GM21526 (cell line): ENCODE measurements around the gene MGAT1.

Experiments
- ATAC-seq: cut with Tn5 transposase; IDR thresholded peaks from one replicate; pipeline ENCODE4 v1.9.1; 2021; ENCODE audit warnings: moderate library complexity; ENCODE audit not compliant: unreplicated experiment, low FRiP score

MGAT1 gene

DNA sequence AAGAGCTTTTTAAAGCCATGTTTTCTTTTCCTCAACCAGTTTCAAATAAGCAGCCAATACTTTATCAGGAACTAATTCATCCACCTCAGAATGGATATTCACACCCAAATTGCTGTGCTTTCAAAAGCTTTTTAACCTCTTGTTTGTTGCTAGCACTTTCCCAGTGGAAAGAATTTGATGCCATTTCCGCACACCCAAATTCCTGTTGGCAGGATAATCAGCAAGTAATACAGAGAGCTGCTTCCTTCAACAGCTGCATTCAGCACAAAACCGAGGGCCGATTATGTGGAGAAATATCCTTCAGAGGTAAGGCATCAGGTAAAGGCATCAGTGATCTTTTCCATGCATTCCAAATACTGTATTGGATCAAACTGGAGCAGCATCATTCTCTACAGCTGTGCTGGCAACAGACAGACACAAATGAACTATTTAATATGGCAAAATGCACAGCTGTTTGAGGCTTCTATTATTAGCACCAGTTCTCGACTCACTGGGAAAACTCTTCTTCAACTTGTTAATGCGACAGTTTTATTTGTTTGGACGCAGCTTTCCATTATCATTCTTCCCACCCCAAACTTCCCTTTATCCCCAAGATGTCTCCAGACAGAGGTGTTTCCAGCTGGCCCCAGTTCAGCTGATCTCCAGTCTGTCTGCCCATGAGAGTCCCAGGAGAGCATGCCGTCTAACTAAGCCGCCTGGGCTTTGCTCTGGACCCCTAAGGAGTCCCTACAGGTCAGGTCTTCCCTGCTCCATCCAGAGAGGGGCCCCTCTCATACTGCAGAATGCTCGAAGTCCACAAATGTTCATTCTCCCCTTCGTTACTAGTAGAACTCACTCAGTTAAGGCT is 22.2 kb upstream of the MGAT1 start:
- no peak for ATAC-seq

DNA sequence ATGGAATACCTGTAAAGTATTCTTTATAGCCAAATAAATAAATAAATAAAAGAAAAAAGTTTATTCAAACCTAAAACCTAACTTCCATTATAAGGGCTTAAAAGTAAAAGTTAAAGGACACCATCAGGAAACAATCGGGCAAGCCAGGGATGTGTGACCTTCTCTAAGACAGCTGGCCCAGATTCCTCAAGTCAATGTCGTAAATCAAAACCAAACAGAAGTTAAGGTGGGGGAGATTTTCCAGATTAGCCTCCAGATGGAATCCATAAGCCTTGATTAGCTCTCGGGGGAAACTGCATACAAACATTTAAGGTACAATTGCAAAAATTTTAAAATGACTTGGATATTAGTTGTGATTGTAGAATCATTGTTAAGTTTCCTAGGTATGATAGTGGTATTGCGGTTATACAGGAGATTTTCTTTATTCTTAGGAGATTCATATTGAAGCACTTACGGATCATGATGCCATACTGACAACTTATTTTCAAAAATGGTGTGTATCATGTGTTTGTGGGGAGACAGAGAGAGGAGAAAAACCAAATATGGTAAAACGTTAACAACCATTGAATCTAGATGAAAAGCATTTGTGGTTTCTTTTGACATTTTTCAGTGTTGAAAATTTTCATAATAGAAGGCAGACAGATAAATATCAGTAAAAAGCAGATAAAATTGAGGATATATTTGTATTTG is 21.5 kb upstream of the MGAT1 start:
- ATAC-seq, result no peak

DNA sequence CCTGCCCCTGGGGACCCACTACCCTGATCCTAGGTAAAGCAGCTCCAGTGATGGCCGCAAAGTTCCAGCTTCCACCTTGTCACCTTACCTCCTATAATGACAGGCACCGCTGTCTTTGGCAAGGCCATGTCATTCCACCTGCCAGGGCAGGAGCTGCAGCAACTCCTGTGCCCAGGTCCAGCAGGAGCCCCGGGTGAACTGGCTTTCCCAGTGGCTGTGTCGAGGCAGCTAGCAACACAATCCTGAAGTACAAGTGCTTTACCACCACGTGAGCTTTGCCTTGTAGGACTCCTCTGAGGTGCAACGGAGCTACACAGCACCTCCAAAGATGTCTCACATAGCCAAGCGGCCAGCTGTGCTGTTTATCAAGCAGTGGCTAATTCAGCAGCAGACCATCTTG is 20.7 kb upstream of the MGAT1 start:
- no peak for ATAC-seq

DNA sequence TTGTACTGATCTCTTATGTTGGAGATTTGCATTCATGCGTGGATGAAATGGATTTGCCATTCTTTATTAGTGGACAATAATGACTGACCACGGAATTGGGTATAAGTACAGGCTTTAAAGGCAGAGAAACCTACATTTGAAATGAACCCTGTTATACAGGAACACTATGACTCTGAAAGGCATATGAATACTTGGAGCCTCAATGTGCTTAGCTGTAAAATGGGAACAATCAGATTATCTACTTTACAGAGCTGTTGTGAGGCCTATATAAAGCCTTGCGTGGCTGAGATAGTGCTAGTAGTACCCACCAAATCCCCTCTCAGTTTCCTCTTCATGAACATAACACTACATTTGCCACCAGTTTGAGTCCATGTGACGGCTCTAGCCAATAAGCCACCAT is 18.9 kb upstream of the MGAT1 start:
- ATAC-seq, result no peak

DNA sequence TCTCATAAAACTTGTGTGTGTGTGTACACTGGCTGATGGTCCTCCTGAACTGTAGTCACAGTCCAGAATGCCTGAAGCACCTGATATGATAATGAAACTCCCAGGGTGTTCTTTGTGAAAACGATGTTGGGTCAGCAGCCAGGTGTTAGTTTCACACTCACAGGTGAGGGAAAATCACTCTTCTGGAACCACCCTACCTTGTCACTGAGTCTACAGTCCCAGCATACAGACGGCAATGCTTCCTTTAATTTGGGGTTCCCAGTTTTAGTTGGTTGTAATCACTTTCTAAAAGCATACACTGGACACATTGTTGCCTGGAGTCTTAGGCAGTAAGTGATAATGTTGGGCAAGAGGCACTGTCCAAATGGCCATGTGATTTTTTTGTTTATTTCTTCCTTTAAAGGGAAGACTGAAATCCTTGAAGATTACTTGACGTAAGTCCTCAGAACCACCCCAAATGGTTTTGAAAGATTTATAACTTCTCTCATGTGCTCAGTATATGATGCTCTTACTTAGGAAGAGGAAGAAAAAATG is 18.2 kb upstream of the MGAT1 start:
- peak; percentile 87 for ATAC-seq

DNA sequence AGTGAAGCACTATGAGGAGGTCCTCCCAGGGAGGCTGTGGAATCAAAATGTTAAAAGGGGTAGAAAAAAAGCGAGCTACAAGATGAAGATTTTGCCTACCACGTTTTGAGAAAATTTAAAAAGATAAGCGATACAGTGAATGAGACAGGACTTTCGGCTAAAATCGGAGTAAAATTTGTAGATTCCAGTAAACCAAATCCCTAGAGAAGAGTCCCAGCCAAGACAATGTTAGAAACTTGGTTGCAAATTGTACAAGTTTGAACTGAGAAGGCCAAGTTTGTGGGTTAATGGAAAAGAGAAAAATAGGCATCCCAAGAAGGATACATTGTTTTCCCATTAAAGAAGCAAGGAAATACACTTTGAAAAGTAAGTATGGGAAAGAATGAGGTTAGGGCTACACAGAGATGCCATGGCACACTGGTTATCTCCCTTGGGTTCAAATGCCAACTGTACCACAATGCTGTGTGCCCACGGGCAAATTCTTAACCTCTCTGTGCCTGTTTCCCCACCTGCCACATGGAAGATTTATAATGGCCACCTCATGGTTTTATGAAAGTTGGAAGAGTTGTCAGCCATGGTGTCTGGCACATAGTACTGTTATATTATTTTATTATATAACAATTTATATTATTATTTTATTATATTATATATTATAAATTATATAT is 16.2 kb upstream of the MGAT1 start:
- ATAC-seq, result no peak

DNA sequence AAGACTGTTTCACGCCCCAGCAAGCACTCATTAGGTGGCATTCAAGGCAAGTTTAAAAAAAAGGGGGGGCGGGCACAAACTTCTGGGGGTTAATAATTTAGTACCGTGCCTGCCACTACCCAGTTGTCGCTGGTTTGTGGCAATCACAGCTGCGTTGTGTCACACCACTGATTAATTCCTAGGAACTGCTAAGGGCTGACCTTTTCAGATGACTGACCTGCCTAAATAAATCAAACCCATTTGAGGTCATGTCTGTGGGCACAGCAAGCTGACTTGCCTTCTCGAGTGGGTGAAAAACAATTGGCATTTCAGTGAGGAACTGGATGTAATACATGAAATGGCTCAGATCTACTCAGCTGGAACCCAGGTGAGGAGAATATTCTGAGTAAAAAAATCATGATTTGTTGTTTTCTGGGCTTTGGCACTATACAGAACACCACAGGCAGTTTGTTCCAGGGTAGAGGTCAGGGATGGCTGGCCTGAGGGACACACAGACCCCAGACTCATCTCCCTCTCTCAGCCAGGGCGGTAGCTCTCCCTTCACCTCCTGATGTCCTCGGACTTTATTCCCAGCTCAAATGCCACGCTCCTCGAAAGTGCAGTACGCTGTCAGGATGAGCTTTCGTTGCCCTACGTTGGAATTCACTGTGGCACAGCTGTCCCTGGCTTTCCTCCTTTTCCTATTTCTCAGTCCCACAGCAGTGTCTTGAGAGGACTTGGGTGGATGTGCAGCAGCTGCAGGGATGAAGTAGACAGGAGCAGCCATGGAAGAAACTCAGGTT is 15.5 kb upstream of the MGAT1 start:
- ATAC-seq, result no peak

DNA sequence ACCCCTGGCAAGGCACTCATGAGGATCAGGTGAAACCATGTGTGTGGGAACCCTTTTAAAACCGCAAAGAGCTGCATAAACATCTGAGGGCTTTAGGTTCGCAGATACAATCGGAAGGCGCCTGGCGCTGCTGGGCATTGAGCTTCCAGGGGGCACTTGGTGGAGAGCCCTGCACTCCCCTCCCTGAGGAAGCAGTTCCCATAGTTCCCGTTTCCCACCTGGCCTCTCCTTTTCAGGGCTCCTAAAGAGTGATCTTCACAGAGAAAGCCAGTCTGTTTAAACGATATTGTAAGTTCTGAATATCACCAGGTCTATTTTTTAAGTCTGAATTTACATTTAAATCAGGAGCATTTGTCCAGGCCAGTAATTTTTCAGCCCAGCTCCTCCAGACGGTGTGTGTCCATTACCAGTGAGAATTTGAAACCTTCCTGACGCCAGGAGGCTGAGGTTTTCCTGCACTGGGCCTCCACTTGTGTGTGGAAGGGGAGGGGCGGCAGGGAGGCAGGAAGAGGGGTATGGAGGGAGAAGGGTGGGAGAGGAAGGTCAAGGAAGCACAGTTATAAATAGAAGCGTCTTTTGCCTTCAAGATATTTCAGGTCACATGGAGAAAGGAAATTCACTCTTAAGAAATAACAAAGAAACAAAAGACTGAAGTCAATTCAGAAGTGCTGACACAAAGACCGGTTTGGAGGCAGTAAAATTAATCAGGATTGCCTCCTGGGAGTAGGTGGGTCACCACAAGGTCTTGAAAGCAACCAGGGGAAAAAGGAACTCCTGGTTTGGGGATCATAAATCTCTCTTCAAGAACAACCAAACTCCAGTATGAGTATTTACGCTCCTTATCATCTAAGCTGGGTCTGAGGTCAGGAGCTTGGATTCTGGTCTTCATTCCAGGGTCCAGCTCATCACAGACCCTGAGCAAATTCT is 14.3 kb upstream of the MGAT1 start:
- no peak for ATAC-seq

DNA sequence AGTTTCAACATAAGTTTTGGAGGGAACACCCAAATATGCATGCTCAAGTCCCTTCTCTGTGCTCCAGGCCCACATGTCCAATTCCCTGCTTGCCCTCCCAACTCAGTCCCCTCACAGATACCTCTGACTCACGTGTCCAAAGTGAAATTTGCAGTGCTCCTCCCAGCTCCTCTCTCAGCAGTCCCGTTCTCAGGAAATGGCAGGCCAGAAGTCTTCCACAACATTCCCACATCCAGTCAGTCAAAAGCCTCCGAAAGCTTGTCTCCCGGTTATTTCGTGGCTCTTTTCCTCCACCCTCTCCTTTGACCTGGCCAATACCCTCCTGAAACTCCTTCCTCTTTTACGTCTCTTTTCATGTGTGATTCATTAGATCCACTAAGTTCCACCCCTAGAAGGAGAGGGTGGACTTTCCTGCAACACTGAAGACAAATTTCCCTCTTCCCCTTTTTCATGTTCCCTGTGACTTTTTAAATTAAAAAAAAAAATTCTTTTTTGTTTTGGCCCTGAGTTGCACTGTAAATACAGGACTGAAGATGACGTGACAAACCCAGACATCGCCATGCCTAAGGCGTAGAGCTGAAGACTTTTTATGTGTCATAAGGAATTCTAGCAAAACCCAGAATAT is 12.8 kb upstream of the MGAT1 start:
- no peak for ATAC-seq

DNA sequence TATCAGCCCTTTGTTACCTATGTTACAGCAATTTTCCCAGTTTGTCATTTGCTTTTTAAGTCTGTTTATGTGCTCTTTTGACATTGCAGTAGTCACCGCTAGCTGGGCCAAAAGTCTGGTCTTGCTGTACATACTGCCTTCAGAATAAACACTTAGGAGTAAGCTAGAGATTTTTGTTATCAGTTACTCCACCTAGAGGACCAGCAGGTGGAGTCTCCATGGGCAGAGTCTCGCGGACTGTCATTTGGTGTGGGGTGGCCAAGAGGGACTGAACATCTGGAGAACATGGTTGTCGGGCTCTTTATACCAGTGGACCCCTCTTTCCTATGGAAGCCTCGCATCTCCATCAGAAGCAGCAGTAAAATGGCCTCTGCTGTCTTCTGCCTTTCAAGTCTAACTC is 10.8 kb upstream of the MGAT1 start:
- no peak for ATAC-seq

DNA sequence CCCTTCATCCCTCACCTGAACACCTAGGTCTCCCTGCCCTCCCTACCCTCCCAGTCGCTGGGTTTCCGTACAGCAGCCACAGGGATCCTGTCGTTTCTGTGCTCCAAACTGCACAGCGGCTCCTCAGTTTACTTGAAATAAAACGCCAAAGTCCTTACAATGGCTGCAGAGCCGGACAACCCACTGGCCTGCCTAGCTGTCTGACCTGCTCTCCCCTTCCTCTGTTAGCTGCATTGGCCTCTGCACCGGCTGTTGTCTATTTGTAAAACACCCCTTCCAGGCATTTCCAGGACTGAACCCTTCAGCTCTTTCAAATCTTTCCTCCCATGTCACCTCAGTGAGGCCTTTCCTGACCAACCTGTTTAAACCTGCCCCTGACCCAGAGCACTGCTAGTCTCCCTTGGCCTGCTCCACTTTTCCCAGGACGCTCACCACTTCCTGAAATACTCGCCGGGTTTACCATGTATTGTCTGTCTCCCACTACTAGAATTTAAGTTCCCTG is 9.1 kb upstream of the MGAT1 start:
- ATAC-seq, result no peak

DNA sequence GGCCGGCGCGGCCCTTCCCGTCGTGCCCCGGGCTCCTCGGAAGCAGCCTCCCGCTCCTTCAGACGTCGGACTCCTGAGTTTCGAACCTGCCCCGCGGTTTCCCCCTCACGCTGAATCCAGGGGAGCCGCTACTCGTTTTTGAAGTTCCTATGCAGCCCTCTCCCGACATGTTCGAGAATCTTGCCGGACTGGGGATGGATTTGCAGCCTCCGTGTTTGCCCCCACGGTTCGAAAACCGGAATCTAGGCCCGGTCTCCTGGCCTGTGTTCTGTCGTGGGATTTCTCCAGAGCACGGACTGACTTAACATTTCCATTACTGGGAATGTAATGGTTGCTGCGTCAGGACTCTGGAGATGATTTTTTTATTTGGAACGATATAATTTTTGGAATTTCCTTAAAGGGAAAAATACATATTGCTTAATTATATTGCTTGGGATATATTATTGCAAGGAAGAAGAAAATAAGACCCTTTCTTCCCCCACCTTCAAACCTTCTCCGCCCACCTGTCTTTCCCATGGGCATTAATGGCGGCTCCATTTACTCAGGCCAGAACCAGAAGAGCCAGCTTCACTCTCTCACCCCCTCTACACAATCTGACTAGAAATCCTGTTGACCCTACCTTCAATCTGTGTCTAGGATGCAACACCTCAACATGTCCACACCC is 8.5 kb upstream of the MGAT1 start:
- ATAC-seq, result no peak

DNA sequence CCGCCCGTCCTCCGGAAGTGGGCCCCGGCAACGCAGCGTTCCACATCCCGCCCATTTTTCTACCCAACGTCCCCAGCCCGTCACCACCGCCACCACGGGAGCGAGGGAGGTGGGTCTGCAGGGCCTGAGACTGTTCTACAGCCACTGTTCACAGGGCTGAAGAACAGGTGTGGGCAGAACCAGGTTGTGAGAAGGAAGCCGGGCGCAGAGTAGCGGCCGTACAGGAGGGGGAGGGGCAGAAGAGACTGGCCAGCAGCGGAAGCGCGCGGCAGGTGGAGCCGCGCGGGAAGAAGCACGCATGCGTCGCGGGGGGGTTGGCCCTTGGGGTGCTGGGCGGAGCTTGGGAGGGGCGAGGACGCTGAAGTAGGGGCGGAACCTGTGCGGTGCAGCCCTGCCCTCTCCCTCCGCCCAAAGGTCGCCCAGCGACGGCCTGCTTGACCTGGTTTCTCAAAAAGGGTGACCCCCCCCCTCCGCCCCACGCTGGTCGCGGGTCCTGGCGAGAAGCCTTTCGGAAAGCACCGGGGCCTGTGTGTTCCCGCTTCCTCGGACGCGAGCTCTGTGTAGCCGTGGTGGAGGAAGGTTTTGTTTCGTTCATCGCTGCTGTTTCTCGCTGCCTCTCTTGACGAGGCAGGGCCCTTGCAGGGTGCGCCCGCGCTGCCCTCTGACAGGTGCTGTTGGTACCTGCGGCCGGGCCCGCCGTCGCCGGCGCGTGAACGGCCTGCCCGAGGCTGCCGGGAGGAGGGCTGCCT is 7.8 kb upstream of the MGAT1 start:
- peak; percentile 61 for ATAC-seq

DNA sequence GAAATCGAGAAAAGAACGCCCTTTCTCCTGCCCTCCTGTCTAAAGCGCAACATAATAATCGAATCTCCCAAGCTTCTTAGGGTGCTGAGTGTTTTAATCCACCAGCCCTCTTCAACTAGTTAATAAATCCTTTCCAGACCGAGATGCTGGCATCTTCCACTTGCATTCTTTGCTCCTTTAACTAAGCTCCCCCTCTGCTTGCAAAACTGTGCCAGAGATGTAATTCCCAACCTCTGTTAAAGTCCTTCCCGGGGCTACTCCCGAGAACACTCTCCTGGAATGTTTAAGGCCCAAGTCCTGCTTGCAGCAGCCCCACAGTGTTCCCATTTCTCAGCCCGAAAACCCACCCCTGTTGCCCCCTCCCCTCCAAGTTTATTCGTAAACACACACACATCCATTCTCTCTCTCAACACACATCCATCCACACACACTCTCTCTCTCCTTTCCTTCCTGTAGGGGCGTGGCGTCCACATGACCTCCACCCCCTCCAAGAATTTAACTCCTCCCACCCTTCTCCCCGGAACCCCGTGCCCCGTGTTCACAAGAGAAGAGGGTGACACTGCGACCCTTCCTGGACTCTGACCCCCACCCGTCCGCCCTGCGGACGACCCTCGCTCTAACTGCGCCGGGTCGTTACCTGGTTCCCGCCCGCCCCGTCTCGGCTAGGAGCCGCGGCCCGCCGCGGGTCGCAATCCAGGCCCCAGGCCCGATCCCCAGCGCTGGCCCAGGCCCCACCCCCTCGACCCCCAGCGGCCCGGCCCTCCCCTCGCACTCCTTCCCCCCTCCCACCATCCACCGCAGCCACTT is 7.0 kb upstream of the MGAT1 start:
- peak; percentile 57 for ATAC-seq

DNA sequence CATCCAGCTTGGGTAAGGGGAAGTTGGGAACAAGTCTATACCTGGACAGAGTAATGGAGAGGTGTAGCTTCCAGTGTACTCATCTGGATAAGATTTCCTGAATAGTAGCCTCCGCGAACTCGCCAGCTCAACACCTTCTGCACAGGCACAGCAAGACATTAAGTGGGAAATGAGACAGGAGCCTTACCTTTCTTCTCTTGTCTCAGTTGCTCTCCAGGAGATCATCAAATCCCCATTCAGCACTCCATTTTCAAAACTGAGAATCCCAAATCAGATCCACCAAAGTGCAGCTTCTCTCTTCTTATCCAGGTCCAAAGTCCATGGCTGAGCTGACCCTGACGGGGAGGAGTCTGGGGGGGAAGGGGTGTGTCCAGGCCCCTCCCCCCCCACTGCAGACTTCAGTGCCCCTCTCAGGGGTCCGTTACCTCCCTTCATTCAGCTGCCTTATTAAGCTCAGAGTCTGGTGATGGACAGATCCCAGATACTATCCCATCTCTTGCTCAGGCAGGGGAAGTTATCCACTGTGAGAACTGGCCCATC is 5.9 kb upstream of the MGAT1 start:
- ATAC-seq, result no peak

DNA sequence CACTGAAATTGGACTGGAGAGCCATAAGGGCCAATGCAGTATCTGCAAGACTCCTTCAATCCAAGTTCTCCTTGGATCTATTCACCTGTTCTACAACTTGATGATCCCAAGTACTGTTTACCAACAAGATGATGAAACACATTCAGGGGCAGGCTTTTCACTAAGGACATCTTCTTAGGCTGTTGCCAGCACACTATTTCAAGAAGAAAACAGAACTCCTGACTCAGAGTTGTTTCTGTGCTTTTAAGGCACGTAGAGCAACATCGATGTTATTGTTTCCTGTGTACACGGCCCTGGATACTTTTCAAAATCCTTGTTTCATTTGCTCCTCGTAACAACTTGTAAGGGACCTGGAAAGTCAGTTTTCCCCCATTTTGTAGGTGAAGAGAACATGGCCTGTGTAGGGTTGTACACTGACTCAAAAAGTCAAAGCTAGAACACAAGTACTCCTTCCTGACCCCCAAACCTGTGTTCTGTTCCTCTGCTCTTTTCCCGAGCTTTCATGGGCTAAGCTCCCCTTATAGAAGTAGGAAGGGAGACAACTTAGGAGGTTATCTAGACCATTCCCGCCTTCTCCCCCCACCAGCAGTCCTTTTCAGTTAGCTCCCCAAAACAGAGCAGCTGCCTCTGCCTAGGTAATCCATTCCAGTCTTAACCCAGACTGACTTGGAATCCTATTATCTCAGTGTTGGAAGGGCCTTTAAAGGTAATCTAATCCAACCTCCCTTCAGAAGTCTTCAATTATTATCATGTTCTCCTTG is 5.2 kb upstream of the MGAT1 start:
- no peak for ATAC-seq
